GM23338 (cell line): ENCODE data around the gene DCTN1. TPM values are rescaled to one million over a fixed set of nuclear protein-coding genes. Genes with fewer than 3 reads are reported as not detected.
A peak's percentile ranks its signal among the peaks of the same experiment; 100 is the strongest.

ENCODE experiments used
- ATAC-seq: fragments of 200-7000 bp; cut with Tn5 transposase; 3 replicates; pipeline ENCODE4 v1.9.1; 2020
- DNase-seq: peaks from one replicate; pipeline ENCODE4 v3.0.0-alpha.2; 2015; ENCODE audit warnings: low spot score
- H2AFZ ChIP-seq: fragments of 200-600 bp; sonication (generic); 2 replicates; pipeline ENCODE4 v1.8.0; 2016; ENCODE audit warnings: antibody characterized with exemption, mild to moderate bottlenecking, moderate library complexity
- H3F3A ChIP-seq: fragments of 200-600 bp; sonication (generic); replicated peaks from 2 replicates; pipeline ENCODE4 v1.8.0; 2017; ENCODE audit warnings: antibody characterized with exemption, mixed run types, low read depth
- H3K27ac ChIP-seq: fragments of 200-600 bp; sonication (generic); 2 replicates; pipeline ENCODE4 v1.6.1; 2016; ENCODE audit warnings: low read depth
- H3K27me3 ChIP-seq: fragments of 200-600 bp; sonication (generic); 2 replicates; pipeline ENCODE4 v1.8.0; 2016; ENCODE audit warnings: mild to moderate bottlenecking, mixed run types, moderate library complexity; ENCODE audit not compliant: insufficient read depth
- H3K36me3 ChIP-seq: fragments of 200-600 bp; sonication (generic); 2 replicates; pipeline ENCODE4 v1.8.0; 2016; ENCODE audit warnings: mild to moderate bottlenecking; ENCODE audit not compliant: insufficient read depth
- H3K4me1 ChIP-seq: fragments of 200-600 bp; sonication (generic); 2 replicates; pipeline ENCODE4 v1.8.0; 2016; ENCODE audit warnings: mild to moderate bottlenecking, moderate library complexity; ENCODE audit not compliant: insufficient read depth
- H3K4me2 ChIP-seq: fragments of 200-600 bp; sonication (generic); 2 replicates; pipeline ENCODE4 v1.7.1; 2017; ENCODE audit warnings: mixed run types
- H3K4me3 ChIP-seq: fragments of 200-600 bp; sonication (generic); 2 replicates; pipeline ENCODE4 v1.6.1; 2016; ENCODE audit warnings: mixed run types
- H3K79me2 ChIP-seq: fragments of 200-600 bp; sonication (generic); replicated peaks from 2 replicates; pipeline ENCODE4 v1.8.0; 2017; ENCODE audit warnings: mild to moderate bottlenecking; ENCODE audit not compliant: insufficient read depth
- H3K9me2 ChIP-seq: fragments of 200-600 bp; sonication (generic); 2 replicates; pipeline ENCODE4 v1.8.0; 2017; ENCODE audit not compliant: insufficient read depth
- H4K20me1 ChIP-seq: fragments of 200-600 bp; sonication (generic); replicated peaks from 2 replicates; pipeline ENCODE4 v1.8.0; 2017; ENCODE audit warnings: mild to moderate bottlenecking; ENCODE audit not compliant: insufficient read depth
- H3K27ac Mint-ChIP-seq: 2 replicates; pipeline ENCODE4 v1.8.0; 2020; ENCODE audit warnings: inconsistent platforms, mild to moderate bottlenecking, moderate library complexity, mixed read lengths
- H3K27me3 Mint-ChIP-seq: 3 replicates; pipeline ENCODE4 v1.8.0; 2022; ENCODE audit warnings: low read depth, mild to moderate bottlenecking, moderate library complexity, mixed read lengths, inconsistent platforms; ENCODE audit not compliant: insufficient read depth, poor library complexity
- H3K36me3 Mint-ChIP-seq: 3 replicates; pipeline ENCODE4 v1.8.0; 2021; ENCODE audit warnings: low read depth, mild to moderate bottlenecking, inconsistent platforms, moderate library complexity, mixed read lengths
- H3K4me1 Mint-ChIP-seq: 3 replicates; pipeline ENCODE4 v1.8.0; 2020; ENCODE audit warnings: mild to moderate bottlenecking, inconsistent platforms, mixed read lengths
- H3K4me3 Mint-ChIP-seq: 3 replicates; pipeline ENCODE4 v1.8.0; 2021; ENCODE audit warnings: moderate library complexity, mild to moderate bottlenecking, inconsistent platforms, mixed read lengths
- H3K9me3 Mint-ChIP-seq: 3 replicates; pipeline ENCODE4 v1.8.0; 2020; ENCODE audit warnings: moderate library complexity, mild to moderate bottlenecking, inconsistent platforms, mixed read lengths
- CREB1 ChIP-seq: fragments of 250-450 bp; sonication (Bioruptor Pico); IDR thresholded peaks from 2 replicates; pipeline ENCODE4 v1.5.0; 2020; ENCODE audit warnings: low read depth, mild to moderate bottlenecking, moderate library complexity
- EZH2 ChIP-seq: fragments of 200-600 bp; sonication (generic); IDR thresholded peaks from one replicate; pipeline ENCODE4 v1.8.0; 2017; ENCODE audit warnings: antibody characterized with exemption, mild to moderate bottlenecking, low read depth; ENCODE audit not compliant: unreplicated experiment
- EZH2phosphoT487 ChIP-seq: fragments of 200-600 bp; sonication (generic); IDR thresholded peaks from one replicate; pipeline ENCODE4 v1.8.1; 2018; ENCODE audit warnings: antibody characterized with exemption; ENCODE audit not compliant: unreplicated experiment
- JUNB ChIP-seq: IDR thresholded peaks from one replicate; pipeline ENCODE4 v1.6.1; 2016; ENCODE audit warnings: antibody characterized with exemption; ENCODE audit not compliant: unreplicated experiment
- NANOG ChIP-seq: IDR thresholded peaks from 2 replicates; pipeline ENCODE4 v1.6.1; 2016; ENCODE audit warnings: antibody characterized with exemption, borderline replicate concordance
- POLR2AphosphoS5 ChIP-seq: IDR thresholded peaks from 2 replicates; pipeline ENCODE4 v1.6.1; 2016; ENCODE audit warnings: antibody characterized with exemption, low read depth
- STAT1 ChIP-seq: IDR thresholded peaks from one replicate; pipeline ENCODE4 v1.6.1; 2016; ENCODE audit warnings: antibody characterized with exemption; ENCODE audit not compliant: unreplicated experiment
- ZNF114 ChIP-seq: fragments of 250-450 bp; sonication (Bioruptor Pico); IDR thresholded peaks from 2 replicates; pipeline ENCODE4 v1.5.0; 2020; ENCODE audit warnings: mild to moderate bottlenecking, moderate library complexity
- ZNF331 ChIP-seq: fragments of 250-450 bp; sonication (Bioruptor Pico); IDR thresholded peaks from 2 replicates; pipeline ENCODE4 v1.5.0; 2020; ENCODE audit warnings: low read depth, mild to moderate bottlenecking, moderate library complexity
- polyA plus RNA-seq: library from polyadenylated mRNA; unstranded; fragments of >200 nt; fragmentation: Nextera tagmentation; extraction: Ambion mirVana; gene quantifications from 2 replicates; pipeline ENCODE4 v1.2.1, GENCODE V29; 2016
- total RNA-seq: library from RNA; depleted of rRNA; stranded (reverse); fragments of >200 nt; shearing (Covaris generic); gene quantifications from 2 replicates; pipeline ENCODE4 v1.2.3, GENCODE V29; 2014
- TF ChIP-seq, protein P1 (sequence below): fragments of 250-450 bp; sonication (Bioruptor Pico); IDR thresholded peaks from 2 replicates; pipeline ENCODE4 v1.5.0; 2020; ENCODE audit warnings: mild to moderate bottlenecking, moderate library complexity
- TF ChIP-seq, protein P2 (sequence below): IDR thresholded peaks from 2 replicates; pipeline ENCODE4 v1.6.1; 2016; ENCODE audit warnings: antibody characterized with exemption
- TF ChIP-seq, protein P3 (sequence below), 2 experiments: fragments of 200-600 bp in 1 of 2; sonication (generic) in 1 of 2; conservative IDR thresholded peaks; 2 replicates each; pipeline versions ENCODE4 v1.5.1 to v1.6.1; 2016 to 2017; ENCODE audit warnings: antibody characterized with exemption in 2 of 2, low read depth in 2 of 2, mild to moderate bottlenecking in 2 of 2, moderate library complexity in 1 of 2
- TF ChIP-seq, protein P4 (sequence below): IDR thresholded peaks from one replicate; pipeline ENCODE4 v1.6.1; 2018; ENCODE audit warnings: antibody characterized with exemption; ENCODE audit not compliant: unreplicated experiment

The DCTN1 gene
- total and polyA plus RNA-seq, 2 experiments from 2014 or later = 108 to 145 TPM

DNA sequence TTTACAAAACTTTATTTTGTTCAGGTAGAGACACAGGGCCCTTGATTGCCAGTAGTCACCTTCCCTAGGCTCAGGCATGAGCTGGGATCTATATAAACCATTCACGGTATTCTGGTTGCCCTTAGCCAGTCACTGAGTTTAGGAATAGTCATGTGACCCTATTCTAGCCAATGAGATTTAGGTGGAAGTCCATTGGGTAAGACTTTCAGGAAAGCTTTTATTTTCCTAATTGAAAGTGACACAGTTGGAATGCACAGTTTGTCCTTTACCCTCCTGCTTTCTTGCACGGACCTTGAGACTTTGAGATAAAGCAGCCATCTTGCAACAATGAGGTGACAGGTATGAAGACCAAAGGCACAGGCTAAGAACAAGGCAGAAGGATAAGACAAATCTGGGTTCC lies 58.4 kb downstream of the DCTN1 start:
- Histone ChIP-seq H3K79me2 (no peaks in the 10 kb centered on the region), H3K4me2 (no peak overlapping the region), H3K36me3 (no peaks in the 10 kb centered on the region), H3K27me3 (no peaks in the 10 kb centered on the region), H2AFZ (0 out of 2 replicates have a peak overlapping the region, but pooled peaks have one; percentile 38), H3K27ac (no peak overlapping the region), H4K20me1 (no peaks in the 10 kb centered on the region), H3F3A (no peaks in the 10 kb centered on the region), H3K4me1 (no peaks in the 10 kb centered on the region), H3K4me3 (no peak overlapping the region), H3K9me2 (no peaks in the 10 kb centered on the region; the same call in 1 of the 2 replicates)
- DNase-seq (peak; percentile 16), ATAC-seq (no peak)
- Mint-ChIP-seq H3K4me1 (peaks cover 7% of the 10 kb centered on the region), H3K27ac (no peak overlapping the region), H3K9me3 (no peaks in the 10 kb centered on the region), H3K4me3 (no peak overlapping the region), H3K36me3 (no peaks in the 10 kb centered on the region), H3K27me3 (no peaks in the 10 kb centered on the region)
- TF ChIP-seq EZH2 = no peak
- TF ChIP-seq ZNF114 = no peak
- TF ChIP-seq, protein P1, sequence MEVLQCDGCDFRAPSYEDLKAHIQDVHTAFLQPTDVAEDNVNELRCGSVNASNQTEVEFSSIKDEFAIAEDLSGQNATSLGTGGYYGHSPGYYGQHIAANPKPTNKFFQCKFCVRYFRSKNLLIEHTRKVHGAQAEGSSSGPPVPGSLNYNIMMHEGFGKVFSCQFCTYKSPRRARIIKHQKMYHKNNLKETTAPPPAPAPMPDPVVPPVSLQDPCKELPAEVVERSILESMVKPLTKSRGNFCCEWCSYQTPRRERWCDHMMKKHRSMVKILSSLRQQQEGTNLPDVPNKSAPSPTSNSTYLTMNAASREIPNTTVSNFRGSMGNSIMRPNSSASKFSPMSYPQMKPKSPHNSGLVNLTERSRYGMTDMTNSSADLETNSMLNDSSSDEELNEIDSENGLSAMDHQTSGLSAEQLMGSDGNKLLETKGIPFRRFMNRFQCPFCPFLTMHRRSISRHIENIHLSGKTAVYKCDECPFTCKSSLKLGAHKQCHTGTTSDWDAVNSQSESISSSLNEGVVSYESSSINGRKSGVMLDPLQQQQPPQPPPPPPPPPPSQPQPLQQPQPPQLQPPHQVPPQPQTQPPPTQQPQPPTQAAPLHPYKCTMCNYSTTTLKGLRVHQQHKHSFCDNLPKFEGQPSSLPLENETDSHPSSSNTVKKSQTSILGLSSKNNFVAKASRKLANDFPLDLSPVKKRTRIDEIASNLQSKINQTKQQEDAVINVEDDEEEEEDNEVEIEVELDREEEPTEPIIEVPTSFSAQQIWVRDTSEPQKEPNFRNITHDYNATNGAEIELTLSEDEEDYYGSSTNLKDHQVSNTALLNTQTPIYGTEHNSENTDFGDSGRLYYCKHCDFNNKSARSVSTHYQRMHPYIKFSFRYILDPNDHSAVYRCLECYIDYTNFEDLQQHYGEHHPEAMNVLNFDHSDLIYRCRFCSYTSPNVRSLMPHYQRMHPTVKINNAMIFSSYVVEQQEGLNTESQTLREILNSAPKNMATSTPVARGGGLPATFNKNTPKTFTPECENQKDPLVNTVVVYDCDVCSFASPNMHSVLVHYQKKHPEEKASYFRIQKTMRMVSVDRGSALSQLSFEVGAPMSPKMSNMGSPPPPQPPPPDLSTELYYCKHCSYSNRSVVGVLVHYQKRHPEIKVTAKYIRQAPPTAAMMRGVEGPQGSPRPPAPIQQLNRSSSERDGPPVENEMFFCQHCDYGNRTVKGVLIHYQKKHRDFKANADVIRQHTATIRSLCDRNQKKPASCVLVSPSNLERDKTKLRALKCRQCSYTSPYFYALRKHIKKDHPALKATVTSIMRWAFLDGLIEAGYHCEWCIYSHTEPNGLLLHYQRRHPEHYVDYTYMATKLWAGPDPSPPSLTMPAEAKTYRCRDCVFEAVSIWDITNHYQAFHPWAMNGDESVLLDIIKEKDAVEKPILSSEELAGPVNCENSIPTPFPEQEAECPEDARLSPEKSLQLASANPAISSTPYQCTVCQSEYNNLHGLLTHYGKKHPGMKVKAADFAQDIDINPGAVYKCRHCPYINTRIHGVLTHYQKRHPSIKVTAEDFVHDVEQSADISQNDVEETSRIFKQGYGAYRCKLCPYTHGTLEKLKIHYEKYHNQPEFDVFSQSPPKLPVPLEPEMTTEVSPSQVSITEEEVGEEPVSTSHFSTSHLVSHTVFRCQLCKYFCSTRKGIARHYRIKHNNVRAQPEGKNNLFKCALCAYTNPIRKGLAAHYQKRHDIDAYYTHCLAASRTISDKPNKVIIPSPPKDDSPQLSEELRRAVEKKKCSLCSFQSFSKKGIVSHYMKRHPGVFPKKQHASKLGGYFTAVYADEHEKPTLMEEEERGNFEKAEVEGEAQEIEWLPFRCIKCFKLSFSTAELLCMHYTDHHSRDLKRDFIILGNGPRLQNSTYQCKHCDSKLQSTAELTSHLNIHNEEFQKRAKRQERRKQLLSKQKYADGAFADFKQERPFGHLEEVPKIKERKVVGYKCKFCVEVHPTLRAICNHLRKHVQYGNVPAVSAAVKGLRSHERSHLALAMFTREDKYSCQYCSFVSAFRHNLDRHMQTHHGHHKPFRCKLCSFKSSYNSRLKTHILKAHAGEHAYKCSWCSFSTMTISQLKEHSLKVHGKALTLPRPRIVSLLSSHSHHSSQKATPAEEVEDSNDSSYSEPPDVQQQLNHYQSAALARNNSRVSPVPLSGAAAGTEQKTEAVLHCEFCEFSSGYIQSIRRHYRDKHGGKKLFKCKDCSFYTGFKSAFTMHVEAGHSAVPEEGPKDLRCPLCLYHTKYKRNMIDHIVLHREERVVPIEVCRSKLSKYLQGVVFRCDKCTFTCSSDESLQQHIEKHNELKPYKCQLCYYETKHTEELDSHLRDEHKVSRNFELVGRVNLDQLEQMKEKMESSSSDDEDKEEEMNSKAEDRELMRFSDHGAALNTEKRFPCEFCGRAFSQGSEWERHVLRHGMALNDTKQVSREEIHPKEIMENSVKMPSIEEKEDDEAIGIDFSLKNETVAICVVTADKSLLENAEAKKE (CRISPR knock-in tag) = no peak
- no peak for TF ChIP-seq POLR2AphosphoS5
- TF ChIP-seq CREB1 (CRISPR knock-in tag) = no peak
- TF ChIP-seq, protein P2, sequence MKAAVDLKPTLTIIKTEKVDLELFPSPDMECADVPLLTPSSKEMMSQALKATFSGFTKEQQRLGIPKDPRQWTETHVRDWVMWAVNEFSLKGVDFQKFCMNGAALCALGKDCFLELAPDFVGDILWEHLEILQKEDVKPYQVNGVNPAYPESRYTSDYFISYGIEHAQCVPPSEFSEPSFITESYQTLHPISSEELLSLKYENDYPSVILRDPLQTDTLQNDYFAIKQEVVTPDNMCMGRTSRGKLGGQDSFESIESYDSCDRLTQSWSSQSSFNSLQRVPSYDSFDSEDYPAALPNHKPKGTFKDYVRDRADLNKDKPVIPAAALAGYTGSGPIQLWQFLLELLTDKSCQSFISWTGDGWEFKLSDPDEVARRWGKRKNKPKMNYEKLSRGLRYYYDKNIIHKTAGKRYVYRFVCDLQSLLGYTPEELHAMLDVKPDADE = no peak
- TF ChIP-seq ZNF331 (CRISPR knock-in tag) = no peak
- no peak for TF ChIP-seq STAT1
- TF ChIP-seq, protein P3, sequence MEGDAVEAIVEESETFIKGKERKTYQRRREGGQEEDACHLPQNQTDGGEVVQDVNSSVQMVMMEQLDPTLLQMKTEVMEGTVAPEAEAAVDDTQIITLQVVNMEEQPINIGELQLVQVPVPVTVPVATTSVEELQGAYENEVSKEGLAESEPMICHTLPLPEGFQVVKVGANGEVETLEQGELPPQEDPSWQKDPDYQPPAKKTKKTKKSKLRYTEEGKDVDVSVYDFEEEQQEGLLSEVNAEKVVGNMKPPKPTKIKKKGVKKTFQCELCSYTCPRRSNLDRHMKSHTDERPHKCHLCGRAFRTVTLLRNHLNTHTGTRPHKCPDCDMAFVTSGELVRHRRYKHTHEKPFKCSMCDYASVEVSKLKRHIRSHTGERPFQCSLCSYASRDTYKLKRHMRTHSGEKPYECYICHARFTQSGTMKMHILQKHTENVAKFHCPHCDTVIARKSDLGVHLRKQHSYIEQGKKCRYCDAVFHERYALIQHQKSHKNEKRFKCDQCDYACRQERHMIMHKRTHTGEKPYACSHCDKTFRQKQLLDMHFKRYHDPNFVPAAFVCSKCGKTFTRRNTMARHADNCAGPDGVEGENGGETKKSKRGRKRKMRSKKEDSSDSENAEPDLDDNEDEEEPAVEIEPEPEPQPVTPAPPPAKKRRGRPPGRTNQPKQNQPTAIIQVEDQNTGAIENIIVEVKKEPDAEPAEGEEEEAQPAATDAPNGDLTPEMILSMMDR (conservative IDR thresholded peaks at IDR 0.05; ENCODE audit: low read depth in 2 of 2) = no peak
- TF ChIP-seq, protein P4, sequence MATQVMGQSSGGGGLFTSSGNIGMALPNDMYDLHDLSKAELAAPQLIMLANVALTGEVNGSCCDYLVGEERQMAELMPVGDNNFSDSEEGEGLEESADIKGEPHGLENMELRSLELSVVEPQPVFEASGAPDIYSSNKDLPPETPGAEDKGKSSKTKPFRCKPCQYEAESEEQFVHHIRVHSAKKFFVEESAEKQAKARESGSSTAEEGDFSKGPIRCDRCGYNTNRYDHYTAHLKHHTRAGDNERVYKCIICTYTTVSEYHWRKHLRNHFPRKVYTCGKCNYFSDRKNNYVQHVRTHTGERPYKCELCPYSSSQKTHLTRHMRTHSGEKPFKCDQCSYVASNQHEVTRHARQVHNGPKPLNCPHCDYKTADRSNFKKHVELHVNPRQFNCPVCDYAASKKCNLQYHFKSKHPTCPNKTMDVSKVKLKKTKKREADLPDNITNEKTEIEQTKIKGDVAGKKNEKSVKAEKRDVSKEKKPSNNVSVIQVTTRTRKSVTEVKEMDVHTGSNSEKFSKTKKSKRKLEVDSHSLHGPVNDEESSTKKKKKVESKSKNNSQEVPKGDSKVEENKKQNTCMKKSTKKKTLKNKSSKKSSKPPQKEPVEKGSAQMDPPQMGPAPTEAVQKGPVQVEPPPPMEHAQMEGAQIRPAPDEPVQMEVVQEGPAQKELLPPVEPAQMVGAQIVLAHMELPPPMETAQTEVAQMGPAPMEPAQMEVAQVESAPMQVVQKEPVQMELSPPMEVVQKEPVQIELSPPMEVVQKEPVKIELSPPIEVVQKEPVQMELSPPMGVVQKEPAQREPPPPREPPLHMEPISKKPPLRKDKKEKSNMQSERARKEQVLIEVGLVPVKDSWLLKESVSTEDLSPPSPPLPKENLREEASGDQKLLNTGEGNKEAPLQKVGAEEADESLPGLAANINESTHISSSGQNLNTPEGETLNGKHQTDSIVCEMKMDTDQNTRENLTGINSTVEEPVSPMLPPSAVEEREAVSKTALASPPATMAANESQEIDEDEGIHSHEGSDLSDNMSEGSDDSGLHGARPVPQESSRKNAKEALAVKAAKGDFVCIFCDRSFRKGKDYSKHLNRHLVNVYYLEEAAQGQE = no peak
- TF ChIP-seq EZH2phosphoT487 = no peak
- TF ChIP-seq NANOG = no peak
- TF ChIP-seq JUNB = no peak
